GM12878 (cell line): Measurements from ENCODE around the gene SLC37A1. TPM values are rescaled to one million over a fixed set of nuclear protein-coding genes. Genes with fewer than 3 reads are reported as not detected.

Experiments
- ATAC-seq: fragments of 200-7000 bp; cut with Tn5 transposase; 3 replicates; pipeline ENCODE4 v1.9.1; 2020; ENCODE audit warnings: mild to moderate bottlenecking, moderate library complexity
- BruUV-seq: library from RNA; stranded (reverse); fragments of 400-500 nt; replicated peaks from 2 replicates; lab custom pipeline; 2021; lab: Mats Ljungman, UMichigan
- CTCF ChIA-PET: fragments of 300-600 bp; sonication (Branson Sonifier 250); formaldehyde crosslinking; extraction: SDS; loops from one replicate; lab custom pipeline; 2021; ENCODE audit warnings: inconsistent platforms; lab: Yijun Ruan, JAX
- POLR2A ChIA-PET: fragments of 350-600 bp; formaldehyde crosslinking; extraction: SDS; loops from one replicate; lab custom pipeline; 2021; ENCODE audit warnings: inconsistent platforms; lab: Charles Lee
- RAD21 ChIA-PET: fragments of 300-600 bp; sonication (Branson Sonifier 250); formaldehyde crosslinking; loops from one replicate; lab custom pipeline; 2023; ENCODE audit warnings: antibody characterized with exemption; ENCODE audit not compliant: unreplicated experiment; lab: Charles Lee
- SMC1A ChIA-PET: fragments of 300-600 bp; sonication (Branson Sonifier 250); formaldehyde crosslinking; loops from one replicate; lab custom pipeline; 2023; ENCODE audit not compliant: unreplicated experiment, uncharacterized antibody; lab: Charles Lee
- DNase-seq: peaks from one replicate; pipeline ENCODE4 v3.0.0-alpha.2; 2011; ENCODE audit warnings: low read depth, low spot score
- FAIRE-seq: peaks from 3 replicates; lab custom pipeline; 2011; peaks lifted over from hg19 to GRCh38; lab: Jason Lieb, UNC
- H2AFZ ChIP-seq: 2 replicates; pipeline ENCODE4 v1.6.0; 2011; ENCODE audit warnings: low read depth, low read length, control low read depth; ENCODE audit not compliant: control insufficient read depth
- H3K27ac ChIP-seq: 2 replicates; pipeline ENCODE4 v1.5.1; 2011; ENCODE audit warnings: control low read depth; ENCODE audit not compliant: control insufficient read depth, insufficient read depth
- H3K27me3 ChIP-seq, 2 experiments: replicated peaks in 1 of 2; 2 replicates each; pipeline versions ENCODE4 v1.6.0 to v1.6.1; 2011; ENCODE audit warnings: low read length in 1 of 2; ENCODE audit not compliant: control insufficient read depth in 2 of 2, insufficient read depth in 2 of 2
- H3K36me3 ChIP-seq, 2 experiments: 2 replicates each; pipeline ENCODE4 v1.5.1; 2011; ENCODE audit warnings: low read length in 1 of 2; ENCODE audit not compliant: control insufficient read depth in 2 of 2, insufficient read depth in 2 of 2
- H3K4me1 ChIP-seq: 2 replicates; pipeline ENCODE4 v1.6.1; 2011; ENCODE audit warnings: mild to moderate bottlenecking, low read length, moderate library complexity, mixed read lengths; ENCODE audit not compliant: control insufficient read depth, insufficient read depth
- H3K4me2 ChIP-seq: 2 replicates; pipeline ENCODE4 v1.6.0; 2011; ENCODE audit warnings: control low read depth; ENCODE audit not compliant: control insufficient read depth, insufficient read depth
- H3K4me3 ChIP-seq: fragments of 200-600 bp; sonication (generic); 2 replicates; pipeline ENCODE4 v1.5.1; 2016
- H3K79me2 ChIP-seq: 2 replicates; pipeline ENCODE4 v1.6.0; 2011; ENCODE audit warnings: low read length; ENCODE audit not compliant: control insufficient read depth, insufficient read depth
- H3K9ac ChIP-seq: 2 replicates; pipeline ENCODE4 v1.8.0; 2011; ENCODE audit warnings: low read length, control low read depth, mixed read lengths; ENCODE audit not compliant: control insufficient read depth, insufficient read depth
- H3K9me3 ChIP-seq: replicated peaks from 3 replicates; pipeline ENCODE4 v1.5.1; 2011; ENCODE audit warnings: mild to moderate bottlenecking, low read length; ENCODE audit not compliant: control insufficient read depth, insufficient read depth
- H4K20me1 ChIP-seq: 2 replicates; pipeline ENCODE4 v1.6.0; 2011; ENCODE audit not compliant: control insufficient read depth, insufficient read depth
- ATF7 ChIP-seq: fragments of 450-650 bp; IDR thresholded peaks from 2 replicates; pipeline ENCODE4 v1.6.1; 2016; ENCODE audit warnings: low read depth, mild to moderate bottlenecking
- CBX5 ChIP-seq: sonication (generic); IDR thresholded peaks from 2 replicates; pipeline ENCODE4 v1.6.1; 2016; ENCODE audit warnings: low read depth, moderate library complexity, mild to moderate bottlenecking, inconsistent platforms
- E2F4 ChIP-seq: IDR thresholded peaks from 2 replicates; pipeline ENCODE4 v1.6.1; 2012; ENCODE audit warnings: low read depth, low read length, improper control_type of control experiment
- ETV6 ChIP-seq, 2 experiments: fragments of 450-650 bp in 1 of 2; IDR thresholded peaks in 1 of 2; conservative IDR thresholded peaks in 1 of 2; 2 replicates each; pipeline ENCODE4 v1.6.1; 2014; ENCODE audit warnings: antibody characterized with exemption in 1 of 2, borderline replicate concordance in 1 of 2, low read depth in 1 of 2, mild to moderate bottlenecking in 1 of 2, moderate library complexity in 1 of 2
- GABPA ChIP-seq: IDR thresholded peaks from 2 replicates; pipeline ENCODE4 v1.6.1; 2014; ENCODE audit warnings: antibody characterized with exemption, low read depth, mild to moderate bottlenecking, inconsistent platforms
- HDAC2 ChIP-seq: fragments of 200-600 bp; sonication (generic); IDR thresholded peaks from 2 replicates; pipeline ENCODE4 v1.6.1; 2017
- IKZF2 ChIP-seq, 2 experiments: fragments of 450-650 bp; IDR thresholded peaks; 2 replicates each; pipeline ENCODE4 v1.6.1; 2017; ENCODE audit warnings: mild to moderate bottlenecking in 2 of 2, moderate library complexity in 2 of 2
- JUND ChIP-seq: IDR thresholded peaks from 2 replicates; pipeline ENCODE4 v1.6.1; 2012; ENCODE audit warnings: low read depth, mild to moderate bottlenecking, low read length, improper control_type of control experiment, moderate library complexity
- MXI1 ChIP-seq: fragments of 150-350 bp; IDR thresholded peaks from 2 replicates; pipeline ENCODE4 v1.6.1; 2011; ENCODE audit warnings: low read depth, mild to moderate bottlenecking, inconsistent platforms, low read length, improper control_type of control experiment
- NR2F1 ChIP-seq: fragments of 450-650 bp; conservative IDR thresholded peaks from 2 replicates; pipeline ENCODE4 v1.6.1; 2017; ENCODE audit warnings: mild to moderate bottlenecking
- RAD51 ChIP-seq: fragments of 450-650 bp; IDR thresholded peaks from 2 replicates; pipeline ENCODE4 v1.6.1; 2016; ENCODE audit warnings: moderate library complexity, mild to moderate bottlenecking, inconsistent platforms
- TARDBP ChIP-seq: IDR thresholded peaks from 2 replicates; pipeline ENCODE4 v1.6.1; 2016; ENCODE audit warnings: borderline replicate concordance
- TBL1XR1 ChIP-seq: IDR thresholded peaks from 2 replicates; pipeline ENCODE4 v1.6.1; 2012; ENCODE audit warnings: low read depth, low read length, improper control_type of control experiment
- ZNF24 ChIP-seq: fragments of 450-650 bp; IDR thresholded peaks from 2 replicates; pipeline ENCODE4 v1.6.1; 2017; ENCODE audit warnings: antibody characterized with exemption, mild to moderate bottlenecking
- WGBS: methylation state at CpG from one replicate; pipeline ENCODE4 v1.1.6; 2016; ENCODE audit warnings: low lambda C conversion rate; ENCODE audit not compliant: insufficient replicate concordance, insufficient coverage; ENCODE audit errors: missing lambda C conversion rate; 5-methylcytosine and 5-hydroxymethylcytosine counted together
- in situ Hi-C: fragments of 300-500 bp; cut with MboI; formaldehyde crosslinking; loops from 9 replicates; pipeline ENCODE4 v1.14.3; 2018; ENCODE audit warnings: mixed read lengths
- intact Hi-C: fragments of 100-400 bp; cut with micrococcal nuclease; formaldehyde crosslinking; loops from one replicate; pipeline ENCODE4 v1.14.2; 2022; ENCODE audit not compliant: unreplicated experiment
- polyA plus RNA-seq, 11 experiments: library from polyadenylated mRNA; depleted of rRNA in 4 of 11; unstranded in 6 of 11; stranded (reverse) in 5 of 11; fragments of >200 nt; fragmentation: Nextera tagmentation in 4 of 11; fragmentation: Illumina TruSeq in 1 of 11; extraction: Ambion mirVana in 4 of 11; extraction: Trizol in 1 of 11; gene quantifications; 1 replicate in 1 of 11; 2 replicates in 10 of 11; pipeline versions ENCODE4 v1.2.1 to v1.2.3, GENCODE V29; 2011 to 2016; ENCODE audit warnings: inconsistent platforms in 2 of 11, missing spikeins in 2 of 11, low read depth in 1 of 11
- total RNA-seq, 4 experiments: library from RNA; depleted of rRNA in 3 of 4; stranded (reverse); fragments of >200 nt in 3 of 4; fragmentation: Illumina TruSeq in 1 of 4; extraction: Trizol in 1 of 4; gene quantifications; 2 replicates each; pipeline versions ENCODE4 v1.2.1 to v1.2.3, GENCODE V29; 2013 to 2021

SLC37A1 gene
- total and polyA plus RNA-seq, 10 of the 15 experiments (the other 5 are each of a cell fraction or from before 2014, with no cell fraction given): 1.1 to 35.5 (median 24.4) TPM

DNA sequence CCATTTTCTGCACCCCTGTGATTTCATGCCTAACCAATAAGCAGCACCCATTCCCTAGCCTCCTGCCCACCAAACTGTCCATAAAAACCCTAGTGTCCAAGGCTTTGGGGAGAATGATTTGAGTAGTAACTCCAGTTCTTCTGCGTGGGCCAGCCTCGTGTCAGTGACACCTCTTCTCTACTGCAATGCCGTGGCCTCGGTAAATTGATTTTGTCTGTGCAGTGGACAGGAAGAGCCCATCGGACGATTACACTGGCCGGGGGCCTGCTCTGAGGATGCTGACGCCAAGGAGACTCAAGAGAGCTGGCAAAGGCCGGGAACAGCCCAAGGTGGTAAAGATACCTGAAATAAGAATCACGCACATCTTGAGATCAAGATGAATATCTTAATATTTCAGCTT is 47.0 kb upstream of the SLC37A1 start:
- Histone ChIP-seq H2AFZ (no peak overlapping the region), H3K9me3 (no peaks in the 10 kb centered on the region), H3K27me3 (no peaks in the 10 kb centered on the region), H3K4me3 (no peak overlapping the region), H3K79me2 (no peaks in the 10 kb centered on the region), H3K4me1 (peaks cover 67% of the 10 kb centered on the region), H3K9ac (no peak overlapping the region), H3K4me2 (no peak overlapping the region), H4K20me1 (no peaks in the 10 kb centered on the region), H3K36me3 (no peaks in the 10 kb centered on the region)
- ChIA-PET SMC1A (interaction anchor here (0.8 to 12.0 kb wide), 23 partner anchors 8 to 247 kb away, joined by 3 to 268 read pairs (median 4); partner anchors contain the start of gene SLC37A1), RAD21 (interaction anchor here (0.7 to 7.2 kb wide), 22 partner anchors 9 to 127 kb away, joined by 3 to 146 read pairs (median 5); partner anchors contain the start of gene SLC37A1), CTCF (interaction anchor here (0.7 to 7.8 kb wide), 19 partner anchors 11 to 169 kb away, joined by 3 to 168 read pairs (median 5); partner anchors contain the start of gene SLC37A1), POLR2A (interaction anchor here (0.6 to 3.9 kb wide), 9 partner anchors 11 to 100 kb away, joined by 3 to 36 read pairs (median 6); no protein-coding TSS in a partner anchor)
- BruUV-seq: no TSS peak
- FAIRE-seq (no peak), DNase-seq (no peak)
- 80% methylated on average over 10 of the region's 10 CpGs for WGBS
- in situ Hi-C loops: no loop called here
- TF ChIP-seq TARDBP (no peak), ATF7 (no peak), JUND (no peak), HDAC2 (no peak), ETV6 (conservative IDR thresholded peaks at IDR 0.05 in 1 of 2, IDR thresholded peaks at IDR 0.05 in 1 of 2; ENCODE audit: borderline replicate concordance in 1 of 2, low read depth in 1 of 2) (no peak), E2F4 (no peak), GABPA (no peak), NR2F1 (no peak), ZNF24 (no peak), RAD51 (no peak), MXI1 (no peak), CBX5 (no peak), TBL1XR1 (no peak), IKZF2 (IDR thresholded peaks at IDR 0.05) (no peak)
- TF ChIP-seq, all 136 proteins: peak for 0
- no peak for ATAC-seq
- no peak overlapping the region for H3K27ac ChIP-seq
- intact Hi-C loops: loop anchor here (1.0 to 10.0 kb wide), 2 partner anchors 71 to 232 kb away; no protein-coding TSS in a partner anchor
